CD4-positive, alpha-beta T cell (primary cell): ENCODE data around the gene HELZ. TPM values are rescaled to one million over a fixed set of nuclear protein-coding genes. Genes with fewer than 3 reads are reported as not detected.

ENCODE experiments used
- ATAC-seq: fragments of 200-7000 bp; cut with Tn5 transposase; one replicate; pipeline ENCODE4 v1.10.0; 2022; ENCODE audit warnings: mild to moderate bottlenecking; ENCODE audit not compliant: poor library complexity
- CTCF ChIA-PET: fragments of 350-600 bp; sonication (Branson Sonifier 250); formaldehyde crosslinking; loops from one replicate; lab custom pipeline; 2021; ENCODE audit warnings: antibody characterized with exemption, inconsistent platforms; lab: Charles Lee
- POLR2A ChIA-PET: fragments of 350-600 bp; sonication (Branson Sonifier 250); formaldehyde crosslinking; loops from one replicate; lab custom pipeline; 2021; ENCODE audit warnings: antibody characterized with exemption, inconsistent platforms; lab: Charles Lee
- DNase-seq, 14 experiments: peaks; one replicate each; pipeline ENCODE4 v3.0.0-alpha.2; 2013 to 2020; ENCODE audit warnings: mixed read lengths in 2 of 14
- H3K27ac ChIP-seq, 2 donors: one replicate each; pipeline versions ENCODE4 v1.5.1 to v1.7.0; 2013; ENCODE audit warnings: low read length in 2 of 2, low read depth in 1 of 2, mild to moderate bottlenecking in 1 of 2
- H3K27me3 ChIP-seq, 2 experiments: 1 replicate in 1 of 2; 2 replicates in 1 of 2; pipeline versions ENCODE4 v1.6.1 to v1.7.0; 2013; ENCODE audit warnings: low read length in 2 of 2, control low read depth in 1 of 2, mild to moderate bottlenecking in 1 of 2, moderate library complexity in 1 of 2; ENCODE audit not compliant: insufficient read depth in 2 of 2, control insufficient read depth in 1 of 2
- H3K36me3 ChIP-seq: one replicate; pipeline ENCODE4 v1.6.1; 2013; ENCODE audit warnings: low read length, control low read depth; ENCODE audit not compliant: insufficient read depth
- H3K4me1 ChIP-seq: one replicate; pipeline ENCODE4 v1.6.1; 2013; ENCODE audit warnings: low read length, control low read depth; ENCODE audit not compliant: insufficient read depth
- H3K4me3 ChIP-seq: one replicate; pipeline ENCODE4 v1.5.1; 2013; ENCODE audit warnings: mild to moderate bottlenecking, low read length, moderate library complexity
- H3K9me3 ChIP-seq, 2 experiments: 1 replicate in 1 of 2; 2 replicates in 1 of 2; pipeline versions ENCODE4 v1.6.1 to v1.7.0; 2013; ENCODE audit warnings: low read length in 2 of 2, mild to moderate bottlenecking in 2 of 2, control low read depth in 1 of 2, moderate library complexity in 1 of 2; ENCODE audit not compliant: control insufficient read depth in 1 of 2, insufficient read depth in 1 of 2
- H3K27ac Mint-ChIP-seq: one replicate; pipeline ENCODE4 v1.8.0; 2020; ENCODE audit warnings: mixed read lengths
- H3K27me3 Mint-ChIP-seq: one replicate; pipeline ENCODE4 v1.8.0; 2021; ENCODE audit warnings: mixed read lengths
- H3K36me3 Mint-ChIP-seq: one replicate; pipeline ENCODE4 v1.8.0; 2021; ENCODE audit warnings: low read depth, mixed read lengths
- H3K4me1 Mint-ChIP-seq: one replicate; pipeline ENCODE4 v1.8.0; 2021; ENCODE audit warnings: low read depth, mixed read lengths
- H3K4me3 Mint-ChIP-seq: one replicate; pipeline ENCODE4 v1.8.0; 2020; ENCODE audit warnings: mild to moderate bottlenecking, mixed read lengths
- H3K9me3 Mint-ChIP-seq: one replicate; pipeline ENCODE4 v1.8.0; 2020; ENCODE audit warnings: mixed read lengths
- CTCF ChIP-seq: fragments of 200-600 bp; IDR thresholded peaks from one replicate; pipeline ENCODE4 v1.8.0; 2022; ENCODE audit warnings: antibody characterized with exemption, mild to moderate bottlenecking
- intact Hi-C, 2 experiments: fragments of 100-400 bp; cut with DNase I in 1 of 2; cut with micrococcal nuclease in 1 of 2; formaldehyde crosslinking; loops; one replicate each; pipeline versions ENCODE4 v1.15.1 to v1.9.0; 2023 to 2025; cut with DNase I, micrococcal nuclease
- total RNA-seq, 174 experiments: library from RNA in 2 of 174; stranded (reverse) in 2 of 174; gene quantifications; one replicate each; pipeline ENCODE4 v1.2.3 and lab custom pipeline; 2021 to 2026

The HELZ gene
- total RNA-seq, 2 experiments from 2014 or later: 94.8 to 107 TPM

GRCh38 chr17:67051837-67052236 is 193.2 kb downstream of the HELZ start:
- ChIA-PET CTCF (no interaction called here), POLR2A (no interaction called here)
- H3K9me3 Mint-ChIP-seq: peaks cover 11% of the 10 kb centered on the region
- Histone ChIP-seq H3K9me3 (peaks cover 11 to 22% of the 10 kb centered on the region in 2 experiments), H3K27me3 (no peaks in the 10 kb centered on the region), H3K36me3 (no peaks in the 10 kb centered on the region), H3K4me1 (no peaks in the 10 kb centered on the region), H3K27ac (no peak overlapping the region), H3K4me3 (no peak overlapping the region)
- H3K36me3 Mint-ChIP-seq: no peaks in the 10 kb centered on the region
- H3K4me1 Mint-ChIP-seq: no peaks in the 10 kb centered on the region
- no peaks in the 10 kb centered on the region for H3K27me3 Mint-ChIP-seq
- DNase-seq (no peak), ATAC-seq (no peak)
- intact Hi-C loops: no loop called here
- TF ChIP-seq CTCF: no peak
- H3K4me3 Mint-ChIP-seq: no peak overlapping the region
- no peak overlapping the region for H3K27ac Mint-ChIP-seq

GRCh38 chr17:67051155-67051538 is 193.8 kb downstream of the HELZ start:
- CTCF ChIA-PET: no interaction called here
- intact Hi-C loops: no loop called here
- no peaks in the 10 kb centered on the region for H3K4me1 ChIP-seq
- Mint-ChIP-seq H3K36me3 (no peaks in the 10 kb centered on the region), H3K4me3 (no peak overlapping the region), H3K9me3 (peaks cover 11% of the 10 kb centered on the region), H3K4me1 (no peaks in the 10 kb centered on the region), H3K27me3 (peaks cover 2% of the 10 kb centered on the region), H3K27ac (no peak overlapping the region)
- H3K27ac ChIP-seq: no peak overlapping the region
- no peaks in the 10 kb centered on the region for H3K27me3 ChIP-seq
- H3K36me3 ChIP-seq: no peaks in the 10 kb centered on the region
- DNase-seq (no peak), ATAC-seq (no peak)
- POLR2A ChIA-PET: no interaction called here
- H3K9me3 ChIP-seq: peaks cover 14 to 22% of the 10 kb centered on the region in 2 experiments
- H3K4me3 ChIP-seq: no peak overlapping the region
- TF ChIP-seq CTCF: no peak

- intact Hi-C loops: no loop called here
- ATAC-seq (no peak), DNase-seq (no peak)
- no peaks in the 10 kb centered on the region for H3K27me3 ChIP-seq
- no peak overlapping the region for H3K27ac Mint-ChIP-seq
- no peak overlapping the region for H3K27ac ChIP-seq
- no peak overlapping the region for H3K4me3 Mint-ChIP-seq
- no peaks in the 10 kb centered on the region for H3K36me3 ChIP-seq
- peaks cover 7% of the 10 kb centered on the region for H3K27me3 Mint-ChIP-seq
- H3K9me3 ChIP-seq: peaks cover 14 to 22% of the 10 kb centered on the region in 2 experiments
- H3K4me1 Mint-ChIP-seq: no peaks in the 10 kb centered on the region
- no peak for TF ChIP-seq CTCF
- no peaks in the 10 kb centered on the region for H3K4me1 ChIP-seq
- no peak overlapping the region for H3K4me3 ChIP-seq
- peaks cover 11% of the 10 kb centered on the region for H3K9me3 Mint-ChIP-seq
- ChIA-PET POLR2A (no interaction called here), CTCF (no interaction called here)
- H3K36me3 Mint-ChIP-seq: no peaks in the 10 kb centered on the region
Observed at GRCh38 chr17:67050471-67051154, 194.4 kb downstream of the HELZ start.
